GM21737 (cell line): Measurements from ENCODE around the gene LGSN.
"Not testable (repeated sequence)": the region's sequence is repeated elsewhere in the genome, so short reads cannot be mapped to it uniquely, and the experiment has no call there.

Source experiments
- ATAC-seq: cut with Tn5 transposase; IDR thresholded peaks from one replicate; pipeline ENCODE4 v1.9.1; 2021; ENCODE audit warnings: mild to moderate bottlenecking, moderate library complexity; ENCODE audit not compliant: unreplicated experiment

The LGSN gene

GRCh38 chr6:63246581-63246980 lies 73.2 kb downstream of the LGSN start:
- no peak for ATAC-seq

DNA sequence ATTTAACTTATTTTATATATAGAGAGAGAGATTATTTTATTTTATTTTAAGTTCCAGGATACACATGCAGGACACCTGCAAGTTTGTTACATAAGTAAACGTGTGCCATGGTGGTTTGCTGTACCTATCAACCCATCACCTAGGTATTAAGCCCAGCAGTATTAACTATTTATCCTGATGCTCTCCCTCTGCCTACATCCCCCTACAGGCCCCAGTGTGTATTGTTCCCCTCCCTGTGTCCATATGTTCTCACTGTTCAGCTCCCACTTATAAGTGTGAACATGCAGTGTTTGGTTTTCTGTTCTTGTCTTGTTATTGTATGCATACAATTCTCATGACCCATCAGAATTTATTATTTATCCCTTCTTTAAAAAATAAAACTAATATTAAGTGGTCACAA lies 73.9 kb downstream of the LGSN start:
- no peak for ATAC-seq

GRCh38 chr6:63245420-63245819 lies 74.4 kb downstream of the LGSN start:
- no peak for ATAC-seq

GRCh38 chr6:63236398-63236817 lies 83.4 kb downstream of the LGSN start:
- no peak for ATAC-seq

GRCh38 chr6:63230511-63230910 lies 89.3 kb downstream of the LGSN start:
- not testable (repeated sequence) for ATAC-seq

DNA sequence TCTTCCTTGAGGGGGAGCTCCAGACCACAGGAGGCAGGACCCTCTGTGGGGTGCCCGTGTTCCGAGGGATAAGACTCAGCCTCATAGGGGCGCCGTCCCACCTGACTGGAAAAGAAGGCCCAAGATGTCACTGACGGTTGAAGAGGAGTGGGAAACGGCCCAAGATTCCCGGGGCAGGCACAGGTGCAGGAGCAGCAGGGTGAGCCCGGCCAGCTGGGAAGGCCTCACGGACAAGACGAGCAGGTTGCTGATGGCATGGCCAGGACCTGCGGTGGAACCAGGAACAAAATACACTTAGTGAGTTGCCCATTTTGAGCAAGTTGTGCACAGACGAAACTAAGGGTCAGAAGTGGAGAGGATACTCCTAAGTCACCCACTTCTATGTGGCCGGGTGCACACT lies 89.8 kb downstream of the LGSN start:
- not testable (repeated sequence) for ATAC-seq

- not testable (repeated sequence) for ATAC-seq
Observed at GRCh38 chr6:63227928-63228894, 91.6 kb downstream of the LGSN start.

GRCh38 chr6:63225987-63226386 lies 93.8 kb downstream of the LGSN start:
- ATAC-seq, result not testable (repeated sequence)
